Stimulated activated naive CD8-positive, alpha-beta T cell treated with anti-CD3 and anti-CD28 coated beads, Interleukin-15, amount 100 ng/mL, for 72 hours (primary cell): ENCODE data around the gene PRSS36.

Experiments
- ATAC-seq: fragments of 150-1000 bp; cut with Tn5 transposase; 2 replicates; pipeline ENCODE4 v1.10.0; 2021; ENCODE audit warnings: mild to moderate bottlenecking, moderate library complexity
- DNase-seq, 2 donors: peaks; one replicate each; pipeline ENCODE4 v3.0.0; 2021 to 2022
- H3K27ac Mint-ChIP-seq, 2 donors: one replicate each; pipeline ENCODE4 v1.8.0; 2022; ENCODE audit warnings: mild to moderate bottlenecking in 2 of 2, mixed read lengths in 2 of 2, moderate library complexity in 2 of 2
- H3K27me3 Mint-ChIP-seq: one replicate; pipeline ENCODE4 v1.8.0; 2022; ENCODE audit warnings: mixed read lengths
- H3K4me1 Mint-ChIP-seq: one replicate; pipeline ENCODE4 v1.8.0; 2022; ENCODE audit warnings: mild to moderate bottlenecking, mixed read lengths
- H3K4me3 Mint-ChIP-seq, 2 donors: one replicate each; pipeline ENCODE4 v1.8.0; 2022; ENCODE audit warnings: mild to moderate bottlenecking in 2 of 2, mixed read lengths in 2 of 2, moderate library complexity in 1 of 2
- H3K9me3 Mint-ChIP-seq, 2 donors: one replicate each; pipeline ENCODE4 v1.8.0; 2022; ENCODE audit warnings: mixed read lengths in 2 of 2

PRSS36 gene

GRCh38 chr16:31127182-31127581 is 22.7 kb downstream of the PRSS36 start:
- no peaks in the 10 kb centered on the region for H3K9me3 Mint-ChIP-seq
- DNase-seq (no peak), ATAC-seq (no peak)
- peaks cover 6% of the 10 kb centered on the region for H3K4me1 Mint-ChIP-seq
- H3K4me3 Mint-ChIP-seq, result no peak overlapping the region
- peak overlapping the region in 1 of 2 donors; percentile 34 for H3K27ac Mint-ChIP-seq
- no peaks in the 10 kb centered on the region for H3K27me3 Mint-ChIP-seq

- H3K4me1 Mint-ChIP-seq, result peaks cover 6% of the 10 kb centered on the region
- H3K27me3 Mint-ChIP-seq, result no peaks in the 10 kb centered on the region
- H3K27ac Mint-ChIP-seq, result peak overlapping the region in 1 of 2 donors; percentile 89
- no peak overlapping the region for H3K4me3 Mint-ChIP-seq
- H3K9me3 Mint-ChIP-seq, result no peaks in the 10 kb centered on the region
- no peak for ATAC-seq
- no peak for DNase-seq
Measured at GRCh38 chr16:31125844-31126243, 24.0 kb downstream of the PRSS36 start.

- H3K4me3 Mint-ChIP-seq, result no peak overlapping the region
- peak overlapping the region in 1 of 2 donors; percentile 64 for H3K27ac Mint-ChIP-seq
- DNase-seq (no peak), ATAC-seq (no peak)
- peaks cover 31% of the 10 kb centered on the region for H3K4me1 Mint-ChIP-seq
- no peaks in the 10 kb centered on the region for H3K27me3 Mint-ChIP-seq
- H3K9me3 Mint-ChIP-seq, result no peaks in the 10 kb centered on the region
Measured at GRCh38 chr16:31120129-31120528, 29.7 kb downstream of the PRSS36 start.

DNA sequence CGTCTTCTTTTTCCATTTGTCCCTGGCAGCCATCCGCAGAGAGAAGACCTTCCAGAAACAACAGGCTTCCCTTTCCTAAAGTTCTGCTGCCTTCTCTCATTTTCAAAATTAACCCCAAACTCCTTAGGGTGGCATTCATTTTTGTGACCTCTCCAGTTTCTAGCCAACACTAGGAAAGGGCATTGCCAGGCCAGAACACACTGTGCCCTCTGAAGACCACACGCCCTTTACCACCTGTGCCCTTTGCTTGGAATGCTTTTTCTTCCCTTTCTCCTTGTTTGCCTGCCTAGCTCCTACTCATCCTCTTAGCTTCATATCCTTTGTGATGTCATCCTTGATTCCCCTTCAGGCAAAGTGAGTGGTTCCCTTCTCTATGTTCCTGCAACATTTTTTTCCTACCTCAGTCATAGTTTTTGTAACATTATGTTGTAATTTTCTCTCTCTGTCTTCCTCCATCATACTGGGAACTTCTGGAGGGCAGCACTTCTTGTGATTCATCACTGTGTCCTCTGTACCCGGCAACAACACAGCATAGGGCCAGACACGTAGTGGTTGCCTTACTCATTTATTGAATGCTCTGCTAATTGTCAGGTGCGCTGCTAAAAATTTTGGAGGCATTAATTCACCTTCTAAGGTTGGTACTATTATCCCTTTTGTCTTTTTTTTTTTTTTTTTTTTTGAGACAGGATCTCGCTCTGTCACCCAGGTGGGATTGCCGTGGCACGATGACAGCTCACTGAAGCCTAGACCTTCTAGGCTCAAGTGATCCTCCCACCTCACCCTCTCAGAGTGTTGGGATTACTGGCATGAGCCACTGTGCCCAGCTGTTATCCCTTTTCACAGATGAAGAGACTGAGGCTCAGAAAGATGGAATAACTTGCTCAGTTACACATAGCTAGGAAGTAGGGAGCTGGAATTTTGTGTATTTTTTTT is 31.4 kb downstream of the PRSS36 start:
- Mint-ChIP-seq H3K4me3 (peak overlapping the region; percentile 87 to 96), H3K27ac (peak overlapping the region; percentile 50 to 90), H3K9me3 (no peaks in the 10 kb centered on the region), H3K4me1 (peaks cover 44% of the 10 kb centered on the region), H3K27me3 (no peaks in the 10 kb centered on the region)
- ATAC-seq (no peak), DNase-seq (no peak)

DNA sequence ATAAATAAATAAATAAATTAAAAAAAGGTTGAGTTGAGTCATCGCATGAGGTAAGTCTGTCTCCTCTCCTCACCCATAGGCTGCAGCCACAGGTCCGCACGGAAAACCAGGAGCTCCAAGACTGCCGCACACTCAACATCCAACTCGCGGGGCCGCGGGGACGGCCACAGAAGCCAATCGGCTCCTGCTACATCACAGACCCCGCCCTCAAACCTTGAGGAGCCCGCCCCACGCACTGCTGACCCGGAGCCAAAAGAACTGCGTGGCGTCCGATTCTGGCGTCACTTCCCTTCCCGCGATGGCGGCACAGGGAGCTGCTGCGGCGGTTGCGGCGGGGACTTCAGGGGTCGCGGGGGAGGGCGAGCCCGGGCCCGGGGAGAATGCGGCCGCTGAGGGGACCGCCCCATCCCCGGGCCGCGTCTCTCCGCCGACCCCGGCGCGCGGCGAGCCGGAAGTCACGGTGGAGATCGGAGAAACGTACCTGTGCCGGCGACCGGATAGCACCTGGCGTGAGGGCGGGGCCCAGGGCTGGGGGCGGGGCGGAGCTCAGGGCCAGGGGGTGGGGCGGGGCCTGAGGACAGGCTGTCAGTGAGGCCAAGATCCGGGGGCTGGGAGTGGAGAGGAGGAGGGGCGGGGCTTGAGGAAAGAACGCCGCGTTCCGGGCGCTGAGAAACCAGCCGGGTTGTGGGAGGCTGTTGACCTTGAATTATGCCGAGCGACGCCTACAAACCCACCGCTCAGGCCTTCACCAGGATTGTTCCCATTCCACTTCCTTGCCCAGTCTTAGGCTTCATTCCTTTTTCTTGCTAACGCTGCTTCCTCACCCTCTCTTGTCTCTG is 32.3 kb downstream of the PRSS36 start, which contains the start of gene KAT8:
TSS of gene KAT8 (plus strand) at position 281 of the 839 bp plus-strand sequence. CDS start at position 299, 18 bp downstream.
- Mint-ChIP-seq H3K27ac (peak within 1 kb of the TSS; percentile 74 to 92), H3K9me3 (no peaks in the 10 kb centered on the region), H3K27me3 (no peaks in the 10 kb centered on the region), H3K4me1 (peaks cover 50% of the 10 kb centered on the region), H3K4me3 (peak within 1 kb of the TSS; percentile 87 to 96)
- DNase-seq (peak; percentile 98), ATAC-seq (peak; percentile 96)

GRCh38 chr16:31114468-31114867 is 35.4 kb downstream of the PRSS36 start:
- ATAC-seq, result no peak
- Mint-ChIP-seq H3K27ac (no peak overlapping the region), H3K27me3 (no peaks in the 10 kb centered on the region), H3K4me3 (no peak overlapping the region), H3K9me3 (no peaks in the 10 kb centered on the region), H3K4me1 (peaks cover 69% of the 10 kb centered on the region)
- no peak for DNase-seq

DNA sequence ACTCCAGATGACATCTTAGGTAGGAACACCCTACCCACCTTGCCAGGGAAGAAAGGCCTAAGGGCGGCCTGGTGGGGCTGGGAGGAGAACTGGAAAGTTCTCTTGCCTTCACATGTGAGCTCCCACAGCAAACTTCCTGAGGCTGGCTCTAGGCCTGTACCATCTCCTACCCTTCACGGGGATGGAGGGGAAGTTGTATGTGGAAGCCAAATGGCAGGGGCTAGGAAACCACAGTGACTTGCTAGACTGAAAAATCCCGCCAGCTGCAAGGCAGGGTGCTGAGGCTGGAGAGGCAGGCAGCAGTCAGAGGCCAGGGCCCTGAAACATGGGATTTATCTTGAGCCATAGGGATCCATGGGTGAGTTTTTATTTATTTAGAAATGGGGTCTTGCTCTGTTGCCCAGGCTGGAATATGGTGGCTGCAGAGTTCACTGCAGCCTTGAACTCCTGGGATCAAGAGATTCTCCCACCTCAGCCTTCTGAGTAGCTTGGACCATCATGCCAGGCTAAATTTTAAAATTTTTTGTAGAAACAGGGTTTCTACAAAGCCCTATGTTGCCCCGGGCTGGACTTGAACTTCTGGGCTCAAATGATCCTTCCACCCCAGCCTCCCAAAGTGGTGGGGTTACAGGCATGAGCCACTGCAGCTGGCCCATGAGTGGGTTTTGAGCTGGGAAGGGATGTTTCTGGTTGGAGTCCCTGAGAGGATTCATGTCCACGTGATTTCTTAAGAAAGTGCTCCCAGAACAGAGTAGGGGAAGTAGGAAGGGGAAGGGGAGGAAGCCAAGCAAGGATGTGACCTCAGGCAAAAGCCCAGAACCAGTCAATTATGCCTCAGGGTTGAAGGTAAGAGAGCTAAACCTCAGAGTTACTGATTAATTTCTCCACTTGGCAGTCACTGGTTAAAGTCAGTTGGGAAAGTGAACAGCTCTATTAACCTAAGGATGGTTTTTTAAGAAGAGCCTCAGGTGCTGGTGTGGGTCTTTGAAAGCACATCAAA is 36.4 kb downstream of the PRSS36 start:
- ATAC-seq (no peak), DNase-seq (no peak)
- Mint-ChIP-seq H3K27me3 (no peaks in the 10 kb centered on the region), H3K4me1 (peaks cover 62% of the 10 kb centered on the region), H3K9me3 (no peaks in the 10 kb centered on the region), H3K27ac (peak overlapping the region in 1 of 2 donors; percentile 43), H3K4me3 (no peak overlapping the region)

- Mint-ChIP-seq H3K27ac (peak overlapping the region in 1 of 2 donors; percentile 19), H3K27me3 (no peaks in the 10 kb centered on the region), H3K9me3 (no peaks in the 10 kb centered on the region), H3K4me1 (peaks cover 60% of the 10 kb centered on the region), H3K4me3 (no peak overlapping the region)
- ATAC-seq (no peak), DNase-seq (no peak)
Measured at GRCh38 chr16:31112711-31113110, 37.2 kb downstream of the PRSS36 start.

- H3K4me1 Mint-ChIP-seq, result peaks cover 67% of the 10 kb centered on the region
Measured at GRCh38 chr16:31111881-31112466, 37.9 kb downstream of the PRSS36 start.

DNA sequence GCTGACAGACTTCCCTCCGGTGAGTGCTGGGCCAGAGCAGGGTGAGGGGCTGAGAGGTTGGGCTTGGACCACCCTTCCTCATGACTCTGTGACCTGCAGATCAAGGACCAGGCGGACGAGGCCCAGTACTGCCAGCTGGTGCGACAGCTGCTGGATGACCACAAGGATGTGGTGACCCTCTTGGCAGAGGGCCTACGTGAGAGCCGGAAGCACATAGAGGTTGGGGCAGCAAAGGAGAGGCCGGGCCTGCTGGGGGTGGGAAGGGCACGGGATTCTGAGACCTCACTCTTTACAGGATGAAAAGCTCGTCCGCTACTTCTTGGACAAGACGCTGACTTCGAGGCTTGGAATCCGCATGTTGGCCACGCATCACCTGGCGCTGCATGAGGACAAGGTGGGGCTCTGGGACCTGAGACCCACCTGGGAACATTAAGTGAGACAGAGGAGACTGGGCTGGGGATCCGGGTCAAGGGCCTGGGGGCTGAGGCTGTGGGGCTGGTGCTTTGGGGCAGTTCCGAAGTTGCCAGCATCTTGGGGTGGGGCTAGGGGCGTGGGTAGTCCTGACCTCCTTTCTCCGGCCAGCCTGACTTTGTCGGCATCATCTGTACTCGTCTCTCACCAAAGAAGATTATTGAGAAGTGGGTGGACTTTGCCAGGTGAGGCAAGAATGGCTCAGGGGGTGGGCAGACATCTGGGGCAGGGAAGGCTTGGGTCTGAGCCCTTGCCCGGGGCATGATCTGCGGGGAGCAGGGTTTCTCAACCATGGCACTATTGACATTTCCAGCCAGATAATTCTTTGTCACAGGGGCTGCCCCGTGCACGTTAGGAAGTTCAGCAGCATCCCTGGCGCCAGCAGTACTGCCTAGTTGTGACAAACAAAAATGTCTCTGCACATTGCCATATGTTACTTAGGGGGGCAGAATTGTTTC is 39.5 kb downstream of the PRSS36 start:
- DNase-seq (no peak), ATAC-seq (no peak)
- Mint-ChIP-seq H3K27me3 (no peaks in the 10 kb centered on the region), H3K4me3 (peak overlapping the region in 1 of 2 donors; percentile 78), H3K9me3 (no peaks in the 10 kb centered on the region), H3K4me1 (peaks cover 61% of the 10 kb centered on the region), H3K27ac (no peak overlapping the region)

More at GRCh38 chr16:31111881-31112466, 37.9 kb downstream of the PRSS36 start:
- H3K27me3 Mint-ChIP-seq, result no peaks in the 10 kb centered on the region
- no peak overlapping the region for H3K27ac Mint-ChIP-seq
- no peaks in the 10 kb centered on the region for H3K9me3 Mint-ChIP-seq
- no peak overlapping the region for H3K4me3 Mint-ChIP-seq
- ATAC-seq, result no peak
- DNase-seq, result no peak

DNA sequence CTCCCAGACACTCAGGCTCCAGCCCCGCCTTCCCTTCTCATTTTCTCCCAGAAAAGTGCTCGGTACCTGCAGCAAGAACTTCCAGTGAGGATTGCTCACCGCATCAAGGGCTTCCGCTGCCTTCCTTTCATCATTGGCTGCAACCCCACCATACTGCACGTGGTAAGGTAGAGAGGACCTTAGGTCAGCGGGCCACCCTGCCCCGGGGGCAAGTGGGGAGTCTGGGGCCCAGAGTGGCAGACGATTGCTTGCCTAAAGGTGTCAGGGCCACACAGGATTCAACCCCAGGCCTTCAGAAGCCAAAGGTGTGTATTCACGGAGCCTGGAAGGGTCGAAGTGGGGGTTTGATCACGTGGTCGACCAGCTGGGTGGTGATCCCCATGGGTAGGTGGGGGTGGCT is 40.2 kb downstream of the PRSS36 start:
- peaks cover 56% of the 10 kb centered on the region for H3K4me1 Mint-ChIP-seq
- H3K27ac Mint-ChIP-seq, result no peak overlapping the region
- ATAC-seq (no peak), DNase-seq (no peak)
- peak overlapping the region; percentile 78 for H3K4me3 Mint-ChIP-seq
- H3K27me3 Mint-ChIP-seq, result no peaks in the 10 kb centered on the region
- H3K9me3 Mint-ChIP-seq, result no peaks in the 10 kb centered on the region

GRCh38 chr16:31108794-31109558 is 40.9 kb downstream of the PRSS36 start:
- peaks cover 51% of the 10 kb centered on the region for H3K4me1 Mint-ChIP-seq
- peak overlapping the region; percentile 83 to 90 for H3K4me3 Mint-ChIP-seq
- peak overlapping the region; percentile 52 to 76 for H3K27ac Mint-ChIP-seq

More at GRCh38 chr16:31108794-31109558, 40.9 kb downstream of the PRSS36 start:
- Mint-ChIP-seq H3K9me3 (no peaks in the 10 kb centered on the region), H3K27me3 (no peaks in the 10 kb centered on the region)
- DNase-seq, result no peak
- peak; percentile 4 for ATAC-seq
